ENCODE data around the gene NMNAT2. TPM values are rescaled to one million over a fixed set of nuclear protein-coding genes. Genes with fewer than 3 reads are reported as not detected.

NMNAT2 gene
- total RNA-seq, 4 donors from 2014 or later, result 1.7 to 2.8 (median 2.4) TPM

DNA sequence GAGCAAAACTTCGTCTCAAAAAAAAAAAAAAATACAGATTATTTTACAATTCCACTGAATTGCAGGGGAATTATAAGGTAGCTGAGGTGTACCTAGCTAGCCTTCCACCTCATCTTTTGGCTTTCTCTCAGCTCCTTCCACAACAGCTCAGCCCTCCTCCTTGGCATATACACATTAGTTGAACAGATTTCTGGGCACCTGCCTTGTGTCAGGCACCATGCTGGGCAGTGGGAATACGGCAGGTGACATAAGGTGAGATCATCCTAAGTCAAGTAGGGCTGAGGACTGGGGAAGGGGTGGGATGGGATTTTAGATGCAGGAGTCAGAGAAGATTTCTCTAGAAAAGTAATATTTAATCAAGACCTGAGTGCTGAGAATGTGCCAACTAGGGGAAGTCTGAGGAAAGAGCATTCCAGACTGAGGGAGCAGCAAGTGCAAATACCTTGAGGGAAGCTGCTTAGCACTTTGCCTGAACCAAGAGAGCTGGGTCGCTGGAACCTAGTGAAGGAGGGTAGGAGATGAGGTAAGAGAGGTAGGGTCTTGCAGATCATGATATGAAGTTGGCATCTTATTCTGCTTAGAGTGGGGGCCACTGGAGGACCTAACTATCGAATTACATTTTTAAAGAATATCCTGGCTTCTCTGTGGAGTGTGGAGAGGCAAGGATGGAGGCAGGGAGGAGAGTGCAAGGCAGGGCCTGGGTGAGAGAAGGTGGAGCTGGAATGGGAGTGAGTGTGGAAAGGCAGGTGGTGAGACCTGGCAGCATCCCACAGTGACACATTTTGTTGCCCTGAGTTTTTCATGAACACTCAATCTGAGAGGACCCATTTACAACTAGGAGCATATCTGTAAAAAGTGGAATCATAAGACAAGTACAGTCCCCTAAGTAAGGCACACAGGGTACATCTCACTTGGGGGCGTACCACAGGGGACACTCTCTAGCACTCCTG lies 203.9 kb downstream of the NMNAT2 start:
- no peaks in the 10 kb centered on the region for H3K27me3 ChIP-seq
- no peak overlapping the region for H3K4me3 ChIP-seq
- peak overlapping the region in 1 of 4 donors; percentile 23 for H3K27ac ChIP-seq (replicated peaks in 1 of 4)
- WGBS, result 80% methylated on average over 5 of the region's 5 CpGs
- no peak for TF ChIP-seq CTCF (IDR thresholded peaks at IDR 0.05)
- no peak for TF ChIP-seq POLR2AphosphoS5 (IDR thresholded peaks at IDR 0.05)
- no peak for TF ChIP-seq EP300 (IDR thresholded peaks at IDR 0.05)
- TF ChIP-seq POLR2A (IDR thresholded peaks at IDR 0.05; ENCODE audit: low read depth), result no peak
- no peaks in the 10 kb centered on the region for H3K9me3 ChIP-seq
- intact Hi-C loops (cut with DNase I), result no loop called here
- H3K36me3 ChIP-seq, result peaks cover 0 to 12% (median 2%) of the 10 kb centered on the region in 4 donors
- no peak for DNase-seq (ENCODE audit: extremely low spot score)
- H3K4me1 ChIP-seq, result peaks cover 9 to 34% (median 29%) of the 10 kb centered on the region in 4 donors

GRCh38 chr1:183212870-183213269 lies 205.3 kb downstream of the NMNAT2 start:
- H3K4me1 ChIP-seq, result peaks cover 0 to 21% (median 16%) of the 10 kb centered on the region in 4 donors
- DNase-seq (ENCODE audit: extremely low spot score), result no peak
- H3K27ac ChIP-seq (replicated peaks in 1 of 4), result no peak overlapping the region
- intact Hi-C loops (cut with DNase I), result no loop called here
- H3K36me3 ChIP-seq, result peaks cover 0 to 12% (median 2%) of the 10 kb centered on the region in 4 donors
- TF ChIP-seq POLR2AphosphoS5 (IDR thresholded peaks at IDR 0.05) (no peak), CTCF (IDR thresholded peaks at IDR 0.05) (no peak), POLR2A (IDR thresholded peaks at IDR 0.05; ENCODE audit: low read depth) (no peak), EP300 (IDR thresholded peaks at IDR 0.05) (no peak)
- no peaks in the 10 kb centered on the region for H3K9me3 ChIP-seq
- H3K27me3 ChIP-seq, result no peaks in the 10 kb centered on the region
- WGBS, result 100% methylated on average over 1 of the region's 1 CpG
- H3K4me3 ChIP-seq, result no peak overlapping the region

DNA sequence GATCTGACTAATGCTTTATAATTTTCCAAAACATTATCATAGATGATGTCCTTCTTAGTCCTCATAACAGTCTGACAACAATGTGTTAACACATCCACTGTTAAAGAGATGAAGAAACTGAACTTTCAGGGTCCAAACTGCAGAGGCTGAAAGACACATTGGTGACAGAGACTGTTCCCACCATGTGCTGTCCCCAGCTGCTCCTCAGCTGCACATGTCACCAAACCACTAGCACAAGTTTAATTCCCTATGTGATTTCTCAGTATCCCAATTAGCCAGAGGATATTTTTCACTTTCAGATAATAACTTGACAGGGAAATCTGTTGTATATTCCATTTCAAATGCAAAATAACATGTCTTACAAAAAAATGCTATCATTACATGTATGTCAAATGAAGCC lies 207.5 kb downstream of the NMNAT2 start:
- Histone ChIP-seq H3K4me1 (peaks cover 0 to 11% (median 5%) of the 10 kb centered on the region in 4 donors), H3K27ac (replicated peaks in 1 of 4) (no peak overlapping the region), H3K36me3 (peaks cover 0 to 6% (median 1%) of the 10 kb centered on the region in 4 donors), H3K9me3 (no peaks in the 10 kb centered on the region), H3K27me3 (no peaks in the 10 kb centered on the region), H3K4me3 (no peak overlapping the region)
- DNase-seq (ENCODE audit: extremely low spot score), result no peak
- intact Hi-C loops (cut with DNase I), result no loop called here
- no peak for TF ChIP-seq POLR2A (IDR thresholded peaks at IDR 0.05; ENCODE audit: low read depth)

- TF ChIP-seq POLR2AphosphoS5 (IDR thresholded peaks at IDR 0.05), result no peak
- no peak for TF ChIP-seq CTCF (IDR thresholded peaks at IDR 0.05)
- TF ChIP-seq EP300 (IDR thresholded peaks at IDR 0.05), result no peak
- TF ChIP-seq POLR2A (IDR thresholded peaks at IDR 0.05; ENCODE audit: low read depth), result no peak
- Histone ChIP-seq H3K27me3 (no peaks in the 10 kb centered on the region), H3K36me3 (peaks cover 0 to 6% (median 0%) of the 10 kb centered on the region in 4 donors), H3K4me3 (no peak overlapping the region), H3K9me3 (no peaks in the 10 kb centered on the region), H3K4me1 (peaks cover 3 to 21% (median 15%) of the 10 kb centered on the region in 4 donors), H3K27ac (replicated peaks in 1 of 4) (no peak overlapping the region)
- intact Hi-C loops (cut with DNase I), result no loop called here
- DNase-seq (ENCODE audit: extremely low spot score), result no peak
Observed at GRCh38 chr1:183209533-183210158, 208.5 kb downstream of the NMNAT2 start.

GRCh38 chr1:183206538-183207122 lies 211.6 kb downstream of the NMNAT2 start:
- TF ChIP-seq EP300 (IDR thresholded peaks at IDR 0.05) (no peak), CTCF (IDR thresholded peaks at IDR 0.05) (no peak), POLR2A (IDR thresholded peaks at IDR 0.05; ENCODE audit: low read depth) (no peak), POLR2AphosphoS5 (IDR thresholded peaks at IDR 0.05) (no peak)
- no peak for DNase-seq (ENCODE audit: extremely low spot score)

More at GRCh38 chr1:183206538-183207122, 211.6 kb downstream of the NMNAT2 start:
- Histone ChIP-seq H3K4me1 (peaks cover 3 to 22% (median 15%) of the 10 kb centered on the region in 4 donors), H3K4me3 (no peak overlapping the region), H3K36me3 (peaks cover 0 to 6% (median 0%) of the 10 kb centered on the region in 4 donors), H3K27me3 (no peaks in the 10 kb centered on the region), H3K9me3 (no peaks in the 10 kb centered on the region), H3K27ac (replicated peaks in 1 of 4) (no peak overlapping the region)
- WGBS, result 89% methylated on average over 6 of the region's 6 CpGs
- intact Hi-C loops (cut with DNase I), result no loop called here
